Small intestine (tissue), 4 donors: ENCODE results near the gene YIPF6. TPM values are rescaled to one million over a fixed set of nuclear protein-coding genes. Genes with fewer than 3 reads are reported as not detected.

Experiments
- polyA plus RNA-seq, 4 donors: library from polyadenylated mRNA; stranded (reverse) in 3 of 4; unstranded in 1 of 4; fragments of 200-250 nt in 3 of 4; fragments of 120-200 nt in 1 of 4; gene quantifications; one replicate each; pipeline versions ENCODE4 v1.2.1 to v1.2.3, GENCODE V29; 2013
- donor health status: healthy with polysubstance abuse.
- donor health status: Bipolar disorder and iron deficiency.
- donor health status: healthy.

YIPF6 gene
- polyA plus RNA-seq, 4 donors, result 6.2 to 31.5 (median 8.8) TPM

Other genes starting within 250 kb of the YIPF6 start
- 1 to 10 TPM in 3 of 4 donors, under 1 TPM in 1; 0.89 to 6.3 (median 3.0) TPM for gene OPHN1, start 65.6 kb upstream of the YIPF6 start, polyA plus RNA-seq
- gene STARD8, start 148.6 kb downstream of the YIPF6 start, polyA plus RNA-seq, result 1 to 10 TPM in 2 of 4 donors, under 1 TPM in 2; 0.67 to 5.6 (median 1.5) TPM